Measurements from ENCODE around the gene ARMC2. TPM values are rescaled to one million over a fixed set of nuclear protein-coding genes. Genes with fewer than 3 reads are reported as not detected.

ARMC2 gene
- total RNA-seq, 2 experiments from 2014 or later: 2.6 to 8.4 TPM

DNA sequence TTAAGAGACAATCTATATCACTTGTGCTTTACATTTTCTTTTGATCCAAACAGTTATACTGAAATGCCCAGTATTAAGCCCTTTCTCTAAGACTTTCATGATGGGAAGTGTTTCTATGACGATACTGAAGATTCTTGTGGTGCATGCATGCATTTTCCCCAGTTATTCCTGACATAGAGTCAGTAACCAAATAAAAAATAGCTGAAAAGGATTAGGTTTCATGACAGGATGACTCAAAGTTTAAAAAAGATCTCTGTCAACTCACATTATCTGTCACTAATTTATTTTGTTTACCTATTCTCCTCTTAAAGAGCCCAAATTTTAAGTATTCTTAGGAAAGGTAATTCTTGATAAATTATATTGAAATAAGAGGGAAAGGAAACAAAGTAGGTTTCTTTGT lies 148.0 kb downstream of the ARMC2 start:
- H3K36me3 ChIP-seq (ENCODE audit: insufficient read depth, low read length): no peaks in the 10 kb centered on the region
- TF ChIP-seq CTCF (conservative IDR thresholded peaks at IDR 0.05; ENCODE audit: low read length) (no peak), EZH2phosphoT487 (IDR thresholded peaks at IDR 0.05; ENCODE audit: borderline replicate concordance, low read depth, low read length) (no peak)
- DNase-seq (ENCODE audit: low spot score): no peak

GRCh38 chr6:108998485-108998884 lies 150.3 kb downstream of the ARMC2 start:
- BruUV-seq (replicated peaks): no TSS peak
- TF ChIP-seq CTCF (conservative IDR thresholded peaks at IDR 0.05; ENCODE audit: low read length) (no peak), EZH2phosphoT487 (IDR thresholded peaks at IDR 0.05; ENCODE audit: borderline replicate concordance, low read depth, low read length) (no peak)

More for the DNA sequence above, 148.0 kb downstream of the ARMC2 start:
- no peak overlapping the region for H2AFZ ChIP-seq (ENCODE audit: low read length)
- H4K20me1 ChIP-seq (ENCODE audit: insufficient read depth, low read length): no peaks in the 10 kb centered on the region
- no peak overlapping the region for H3K27ac ChIP-seq (ENCODE audit: low read depth, low read length, poor library complexity, severe bottlenecking)
- H3K4me1 ChIP-seq (ENCODE audit: insufficient read depth, low read length, poor library complexity, severe bottlenecking): no peaks in the 10 kb centered on the region
- ChIA-PET POLR2A (interaction anchor here (0.9 to 1.0 kb wide), 2 partner anchors 8 to 22 kb away, joined by 3 to 4 read pairs; no protein-coding TSS in a partner anchor), CTCF (ENCODE audit: unreplicated experiment) (no interaction called here)
- intact Hi-C loops (cut with micrococcal nuclease; ENCODE audit: unreplicated experiment): no loop called here
- H3K4me3 ChIP-seq (ENCODE audit: low read depth, low read length, poor library complexity, severe bottlenecking): no peak overlapping the region
- no peak overlapping the region for H3K4me2 ChIP-seq (ENCODE audit: low read length)
- BruUV-seq (replicated peaks): no TSS peak
- no peaks in the 10 kb centered on the region for H3K79me2 ChIP-seq (ENCODE audit: insufficient read depth, low read depth, low read length)
- H3K9me3 ChIP-seq (ENCODE audit: low read length): no peaks in the 10 kb centered on the region
- H3K9me2 ChIP-seq (ENCODE audit: insufficient read depth, low read length): no peaks in the 10 kb centered on the region

GRCh38 chr6:108999428-108999827 lies 151.2 kb downstream of the ARMC2 start:
- Histone ChIP-seq H3K4me3 (ENCODE audit: low read depth, low read length, poor library complexity, severe bottlenecking) (no peak overlapping the region), H3K9me3 (ENCODE audit: low read length) (no peaks in the 10 kb centered on the region), H3K36me3 (ENCODE audit: insufficient read depth, low read length) (no peaks in the 10 kb centered on the region), H3K79me2 (ENCODE audit: insufficient read depth, low read depth, low read length) (no peaks in the 10 kb centered on the region), H4K20me1 (ENCODE audit: insufficient read depth, low read length) (0 out of 2 replicates have a peak, but pooled peaks cover 4% of the 10 kb centered on the region), H3K27ac (ENCODE audit: low read depth, low read length, poor library complexity, severe bottlenecking) (no peak overlapping the region), H3K4me1 (ENCODE audit: insufficient read depth, low read length, poor library complexity, severe bottlenecking) (no peaks in the 10 kb centered on the region), H3K4me2 (ENCODE audit: low read length) (no peak overlapping the region), H2AFZ (ENCODE audit: low read length) (no peak overlapping the region), H3K9me2 (ENCODE audit: insufficient read depth, low read length) (no peaks in the 10 kb centered on the region)
- ChIA-PET POLR2A (interaction anchor here (0.6 kb wide), 1 partner anchor 78 kb away, joined by 7 read pairs; no protein-coding TSS in a partner anchor), CTCF (ENCODE audit: unreplicated experiment) (no interaction called here)
- TF ChIP-seq EZH2phosphoT487 (IDR thresholded peaks at IDR 0.05; ENCODE audit: borderline replicate concordance, low read depth, low read length) (no peak), CTCF (conservative IDR thresholded peaks at IDR 0.05; ENCODE audit: low read length) (no peak)
- no TSS peak for BruUV-seq (replicated peaks)
- DNase-seq (ENCODE audit: low spot score): no peak
- intact Hi-C loops (cut with micrococcal nuclease; ENCODE audit: unreplicated experiment): no loop called here

More at GRCh38 chr6:108998485-108998884, 150.3 kb downstream of the ARMC2 start:
- no peaks in the 10 kb centered on the region for H3K4me1 ChIP-seq (ENCODE audit: insufficient read depth, low read length, poor library complexity, severe bottlenecking)
- no peaks in the 10 kb centered on the region for H3K9me2 ChIP-seq (ENCODE audit: insufficient read depth, low read length)
- H4K20me1 ChIP-seq (ENCODE audit: insufficient read depth, low read length): 0 out of 2 replicates have a peak, but pooled peaks cover 4% of the 10 kb centered on the region
- H3K79me2 ChIP-seq (ENCODE audit: insufficient read depth, low read depth, low read length): no peaks in the 10 kb centered on the region
- H3K4me2 ChIP-seq (ENCODE audit: low read length): no peak overlapping the region
- no peak overlapping the region for H2AFZ ChIP-seq (ENCODE audit: low read length)
- H3K27ac ChIP-seq (ENCODE audit: low read depth, low read length, poor library complexity, severe bottlenecking): no peak overlapping the region
- POLR2A ChIA-PET: no interaction called here
- no peaks in the 10 kb centered on the region for H3K9me3 ChIP-seq (ENCODE audit: low read length)
- intact Hi-C loops (cut with micrococcal nuclease; ENCODE audit: unreplicated experiment): no loop called here
- DNase-seq (ENCODE audit: low spot score): no peak
- CTCF ChIA-PET (ENCODE audit: unreplicated experiment): no interaction called here
- H3K36me3 ChIP-seq (ENCODE audit: insufficient read depth, low read length): no peaks in the 10 kb centered on the region
- no peak overlapping the region for H3K4me3 ChIP-seq (ENCODE audit: low read depth, low read length, poor library complexity, severe bottlenecking)

Data from OCI-LY7 (cell line).